Muscle of arm (tissue), 12 donors: ENCODE results near the gene ZCCHC7. TPM values are rescaled to one million over a fixed set of nuclear protein-coding genes. Genes with fewer than 3 reads are reported as not detected.

Source experiments
- DNase-seq: peaks from one replicate; pipeline ENCODE4 v3.0.0-alpha.2; 2013
- polyA plus RNA-seq, 12 donors: library from polyadenylated mRNA; unstranded; fragments of 120-200 nt; gene quantifications; one replicate each; pipeline ENCODE4 v1.2.1, GENCODE V29; 2013; ENCODE audit not compliant: insufficient read length in 12 of 12

The ZCCHC7 gene
- polyA plus RNA-seq, 12 donors = 11.3 to 32.9 (median 14.6) TPM; not detected in 1

- DNase-seq = no peak
Measured at GRCh38 chr9:37209431-37210386, 89.3 kb downstream of the ZCCHC7 start.

- DNase-seq = no peak
Measured at GRCh38 chr9:37210737-37211523, 90.6 kb downstream of the ZCCHC7 start.

GRCh38 chr9:37212435-37212834 lies 92.1 kb downstream of the ZCCHC7 start:
- no peak for DNase-seq

- DNase-seq = no peak
Measured at GRCh38 chr9:37215381-37215780, 95.0 kb downstream of the ZCCHC7 start.

GRCh38 chr9:37215830-37216229 lies 95.5 kb downstream of the ZCCHC7 start:
- no peak for DNase-seq

GRCh38 chr9:37217161-37217560 lies 96.8 kb downstream of the ZCCHC7 start:
- no peak for DNase-seq

- DNase-seq = no peak
Measured at GRCh38 chr9:37218800-37219425, 98.5 kb downstream of the ZCCHC7 start.

- no peak for DNase-seq
Measured at GRCh38 chr9:37220971-37221370, 100.6 kb downstream of the ZCCHC7 start.

- no peak for DNase-seq
Measured at GRCh38 chr9:37221489-37222106, 101.2 kb downstream of the ZCCHC7 start.

GRCh38 chr9:37229455-37229854 lies 109.1 kb downstream of the ZCCHC7 start:
- no peak for DNase-seq

- DNase-seq = no peak
Measured at GRCh38 chr9:37229882-37230482, 109.6 kb downstream of the ZCCHC7 start.

- no peak for DNase-seq
Measured at GRCh38 chr9:37236822-37237221, 116.4 kb downstream of the ZCCHC7 start.

GRCh38 chr9:37238122-37238521 lies 117.7 kb downstream of the ZCCHC7 start:
- DNase-seq = no peak

GRCh38 chr9:37239224-37239859 lies 119.0 kb downstream of the ZCCHC7 start:
- DNase-seq = no peak

GRCh38 chr9:37239921-37240320 lies 119.5 kb downstream of the ZCCHC7 start:
- no peak for DNase-seq

- no peak for DNase-seq
Measured at GRCh38 chr9:37241340-37241739, 121.0 kb downstream of the ZCCHC7 start.

GRCh38 chr9:37242089-37242488 lies 121.7 kb downstream of the ZCCHC7 start:
- DNase-seq = no peak

- no peak for DNase-seq
Measured at GRCh38 chr9:37243588-37244345, 123.4 kb downstream of the ZCCHC7 start.

GRCh38 chr9:37246826-37247225 lies 126.5 kb downstream of the ZCCHC7 start:
- DNase-seq = no peak

- DNase-seq = no peak
Measured at GRCh38 chr9:37248651-37249163, 128.3 kb downstream of the ZCCHC7 start.
